ENCODE data around the gene SCUBE1.

GRCh38 chr22:43365715-43366440, 22.7 kb upstream of the SCUBE1 start:
- TF ChIP-seq CTCF (IDR thresholded peaks at IDR 0.05) (peak in 1 of 3 donors; percentile 11), POLR2A (IDR thresholded peaks at IDR 0.05) (no peak), EP300 (IDR thresholded peaks at IDR 0.05) (no peak)
